GM18867 (cell line): Measurements from ENCODE around the gene RDM1.

ENCODE experiments used
- ATAC-seq: cut with Tn5 transposase; IDR thresholded peaks from one replicate; pipeline ENCODE4 v1.9.1; 2021; ENCODE audit warnings: mild to moderate bottlenecking, moderate library complexity; ENCODE audit not compliant: unreplicated experiment

The RDM1 gene

GRCh38 chr17:35875072-35875799 is 55.3 kb downstream of the RDM1 start:
- ATAC-seq = no peak

- ATAC-seq = no peak
Observed at GRCh38 chr17:35872196-35872980, 58.2 kb downstream of the RDM1 start.

- no peak for ATAC-seq
Observed at GRCh38 chr17:35870906-35871819, 59.4 kb downstream of the RDM1 start.

GRCh38 chr17:35868737-35869136 is 61.8 kb downstream of the RDM1 start, which contains the start of gene HEATR9:
Gene HEATR9 (minus strand): TSS chr17:35868891. CDS start chr17:35868742, 149 bp downstream.
- ATAC-seq = no peak
